ENCODE data around the gene CEP131.

DNA sequence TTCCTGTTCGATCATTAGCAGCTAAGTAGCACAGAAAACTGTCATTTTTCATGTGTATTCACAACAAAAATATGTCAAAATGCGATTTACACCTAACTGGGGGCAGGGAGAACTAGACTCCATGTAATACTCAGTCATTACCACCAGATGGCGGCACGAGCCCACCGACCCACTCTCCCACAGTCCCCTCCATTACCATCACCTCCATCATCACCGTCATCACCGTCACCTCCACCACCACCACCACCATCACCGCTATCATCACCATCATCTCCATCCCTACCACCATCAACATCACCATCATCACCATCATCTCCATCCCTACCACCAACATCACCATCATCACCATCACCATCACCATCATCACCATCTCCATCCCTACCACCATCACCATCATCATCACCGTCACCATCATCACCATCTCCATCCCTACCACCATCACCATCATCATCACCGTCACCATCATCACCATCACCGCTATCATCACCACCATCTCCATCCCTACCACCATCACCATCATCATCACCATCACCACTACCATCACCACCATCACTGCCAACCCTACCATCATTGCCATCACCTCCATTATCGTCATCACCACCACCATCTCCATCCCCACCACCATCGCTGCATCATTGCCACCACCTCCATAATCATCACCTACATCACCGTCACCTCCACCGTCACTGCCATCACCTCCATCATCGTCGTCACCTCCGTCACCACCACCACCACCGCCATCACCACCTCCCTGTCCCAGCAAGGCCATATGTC, 30.8 kb upstream of the CEP131 start:
- TF ChIP-seq POLR2A (IDR thresholded peaks at IDR 0.05; ENCODE audit: low read depth, low read length) (no peak), POLR2AphosphoS5 (IDR thresholded peaks at IDR 0.05; ENCODE audit: low read depth, low read length) (no peak), TAF1 (IDR thresholded peaks at IDR 0.05; ENCODE audit: low read depth, low read length) (no peak)

Measured in GM12891 (cell line).